ENCODE data around the gene PRKG1.
"Not testable (repeated sequence)": the region's sequence is repeated elsewhere in the genome, so short reads cannot be mapped to it uniquely, and the experiment has no call there.

PRKG1 gene

DNA sequence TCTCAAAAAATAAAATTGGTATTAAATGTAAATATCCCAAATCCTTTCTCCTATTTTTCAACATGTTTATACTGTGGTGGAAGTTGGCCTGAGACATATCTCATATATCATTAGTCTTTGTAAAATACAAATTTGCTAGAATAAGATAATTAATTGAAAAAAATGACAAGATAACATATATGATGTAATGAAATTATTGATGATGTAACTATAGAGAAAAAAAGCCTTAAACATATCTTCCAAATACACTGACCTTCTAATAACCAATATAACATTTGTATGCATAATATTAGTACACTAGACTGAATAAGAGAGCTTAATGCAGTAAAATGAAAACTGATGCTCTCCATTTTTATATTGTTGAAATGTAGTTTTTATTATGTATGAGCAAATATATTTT is 104.3 kb downstream of the PRKG1 start:
- DNase-seq, result no peak

DNA sequence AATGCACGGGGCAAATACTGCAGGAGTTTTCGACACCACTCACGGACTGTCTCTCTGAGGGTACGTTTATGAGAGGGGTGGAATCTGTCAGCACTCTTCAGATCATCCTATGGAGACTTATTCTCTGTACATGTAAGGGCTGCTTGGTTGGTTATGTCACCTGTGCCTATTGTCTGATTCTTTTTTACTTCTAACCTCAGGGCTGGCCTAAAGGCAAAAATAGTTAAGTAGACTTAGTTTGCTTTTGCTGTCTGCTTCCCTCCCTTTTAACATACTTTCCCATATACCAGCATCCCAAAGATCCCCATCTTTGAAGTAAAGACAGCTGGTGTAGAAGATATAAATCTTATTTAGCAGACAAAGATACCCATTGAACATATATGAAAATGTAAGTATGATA is 105.9 kb downstream of the PRKG1 start:
- DNase-seq, result no peak

DNA sequence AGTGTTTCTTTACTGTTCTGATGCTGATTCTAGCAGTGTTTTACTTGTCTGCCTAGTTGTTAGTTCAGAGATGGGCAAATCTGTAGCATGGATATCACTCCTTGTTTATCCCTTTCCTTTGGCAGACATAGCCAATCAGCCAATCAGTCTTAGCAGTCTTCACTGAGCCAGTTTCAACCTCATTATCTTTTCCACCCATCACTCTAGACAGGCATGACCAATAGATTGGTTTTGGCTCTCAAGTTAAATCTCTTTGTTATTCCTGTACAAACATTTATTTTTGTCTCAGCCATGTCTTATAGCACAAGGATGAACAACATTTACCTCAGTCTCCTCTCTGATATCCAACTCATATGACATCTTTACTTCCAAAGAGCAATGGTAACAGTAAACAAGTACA is 109.5 kb downstream of the PRKG1 start:
- no peak for DNase-seq

DNA sequence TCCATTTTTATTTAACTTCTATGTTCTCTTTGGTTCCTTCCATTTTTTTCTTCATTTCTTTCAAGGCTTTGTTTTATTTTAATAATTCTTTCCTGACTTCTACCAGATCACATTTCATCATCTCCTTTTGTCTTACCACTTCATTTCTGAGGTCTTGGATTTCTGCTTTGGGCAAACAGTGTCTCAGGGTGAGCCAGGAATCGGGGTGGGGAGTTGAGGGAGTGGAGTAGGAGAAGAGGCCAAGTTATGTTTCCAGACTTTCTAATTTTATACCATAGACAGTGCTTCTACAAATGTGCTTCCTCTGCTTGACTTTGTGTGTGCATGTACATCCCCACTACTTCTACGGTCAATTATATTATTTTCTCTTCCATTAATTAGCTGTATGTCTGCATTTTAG is 112.1 kb downstream of the PRKG1 start:
- no peak for DNase-seq

DNA sequence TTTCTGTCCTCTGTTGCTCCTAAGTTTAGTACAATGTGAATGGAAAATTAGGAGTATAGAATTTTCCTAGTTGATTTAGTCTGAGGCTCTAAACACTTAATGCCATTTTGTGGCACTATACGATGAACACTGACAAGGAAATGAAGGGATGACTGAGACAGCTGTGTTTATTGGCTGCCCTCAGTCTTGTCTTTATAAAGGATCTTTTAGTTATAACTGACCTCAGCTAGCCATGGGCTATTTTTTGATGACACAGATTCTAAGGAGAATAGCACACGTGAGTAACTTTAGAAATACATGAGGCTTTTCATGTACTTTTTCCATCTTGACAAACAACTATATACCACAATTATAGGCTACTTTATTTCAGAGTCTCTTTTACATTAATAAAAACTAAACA is 113.7 kb downstream of the PRKG1 start:
- DNase-seq, result no peak

DNA sequence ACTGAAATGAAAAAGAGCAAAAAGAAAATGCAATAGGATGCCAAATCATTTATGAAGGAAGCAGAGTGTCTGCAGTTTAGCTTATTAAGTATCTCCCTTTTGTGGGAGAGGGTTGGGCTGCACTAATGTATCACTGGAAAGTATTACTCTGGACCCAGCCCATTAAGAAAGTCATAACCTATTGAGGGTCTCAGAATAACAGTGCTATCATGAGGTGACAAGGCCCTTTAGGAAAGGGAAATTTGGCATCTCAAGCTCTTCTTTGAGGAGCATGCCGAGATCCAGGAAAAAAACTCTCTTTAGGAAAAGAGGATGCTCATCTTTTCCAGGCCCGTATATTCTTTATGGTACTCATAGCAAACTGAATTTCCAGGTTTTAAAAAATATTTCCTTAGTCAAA is 114.6 kb downstream of the PRKG1 start:
- no peak for DNase-seq

DNA sequence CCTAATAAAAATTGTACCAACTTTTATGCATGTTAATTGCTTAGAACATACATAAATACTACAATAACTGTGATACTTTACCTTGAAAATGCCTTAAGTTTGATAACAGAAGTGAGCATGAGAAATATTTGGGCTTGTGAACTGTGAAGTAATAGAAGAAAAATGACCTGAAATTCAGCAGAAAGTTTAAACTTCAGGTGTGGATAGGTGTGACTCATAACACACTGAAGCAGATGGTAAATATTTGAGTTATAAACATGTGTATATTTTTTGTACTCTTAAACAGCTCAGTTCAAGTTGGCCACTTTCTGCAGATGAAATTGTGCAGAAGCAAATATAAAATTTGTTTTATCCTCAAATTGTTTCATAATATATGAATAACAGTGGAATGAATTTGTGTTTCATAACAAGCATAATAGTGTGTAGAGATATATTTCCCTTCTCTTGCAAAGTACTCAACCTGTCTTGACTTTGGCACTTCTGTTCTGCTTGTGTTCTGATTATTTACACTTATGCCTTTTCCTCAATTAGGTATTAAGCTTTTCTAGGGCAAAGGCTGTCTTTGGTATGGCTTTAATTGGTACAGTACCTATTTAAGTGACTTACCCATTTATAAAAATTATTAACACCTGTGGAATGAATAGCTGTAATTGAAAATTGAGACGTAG is 122.4 kb downstream of the PRKG1 start:
- no peak for DNase-seq

DNA sequence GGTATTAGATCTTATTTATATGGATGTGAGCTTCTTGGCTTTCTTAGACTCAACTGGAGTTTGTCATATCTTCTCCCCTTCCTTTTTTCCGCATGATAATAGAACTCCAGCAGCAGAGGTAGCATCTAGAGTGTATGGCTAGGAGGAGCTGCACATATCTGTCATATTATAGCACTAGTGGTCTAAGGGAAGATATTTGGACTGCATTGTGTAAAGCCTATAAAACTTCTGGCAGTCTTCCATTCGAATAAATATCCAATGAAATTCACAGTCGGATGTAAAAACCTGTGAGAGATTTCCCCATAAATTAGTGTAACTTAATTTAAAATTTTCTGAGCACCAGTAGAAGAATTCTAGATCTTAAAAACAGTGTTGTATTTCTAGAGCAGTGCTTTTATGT is 123.9 kb downstream of the PRKG1 start:
- DNase-seq, result no peak

DNA sequence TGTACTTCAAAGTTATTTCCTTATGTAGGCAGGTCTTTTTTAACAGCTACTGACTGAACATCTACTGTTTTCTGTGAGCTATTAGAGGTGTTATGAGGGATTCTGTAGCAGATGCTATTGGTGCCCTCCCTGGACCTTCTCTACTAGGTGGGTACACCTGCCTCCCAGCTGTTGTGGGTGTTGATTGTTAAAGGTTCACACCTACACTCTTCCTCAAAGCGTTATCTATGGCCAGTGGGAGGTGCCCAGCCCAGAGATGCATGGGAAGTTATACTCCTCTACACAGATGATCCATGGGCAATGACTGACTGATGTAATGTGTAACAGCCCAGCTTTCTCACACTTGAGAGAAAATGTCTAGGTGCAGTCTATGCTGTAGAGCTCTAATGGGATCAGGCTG is 127.7 kb downstream of the PRKG1 start:
- no peak for DNase-seq

DNA sequence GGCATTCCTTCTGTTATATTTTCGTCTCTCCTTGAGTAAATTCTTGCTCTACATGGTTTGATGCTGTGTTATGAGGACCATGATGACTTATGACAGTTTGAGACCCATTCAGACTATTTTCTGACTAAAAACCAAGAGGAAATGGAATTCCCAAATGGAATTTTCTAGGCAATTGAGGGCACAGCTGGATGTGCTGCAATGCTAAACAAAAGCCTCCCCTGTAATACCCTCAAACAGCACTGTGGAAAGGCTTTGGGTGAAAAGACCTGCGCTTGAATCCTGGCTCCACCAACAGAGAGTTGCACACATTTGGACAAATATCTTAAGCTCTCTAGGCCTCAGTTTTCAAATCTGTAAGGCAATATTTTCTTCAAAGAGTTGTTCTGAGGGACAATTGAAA is 129.1 kb downstream of the PRKG1 start:
- DNase-seq, result no peak

DNA sequence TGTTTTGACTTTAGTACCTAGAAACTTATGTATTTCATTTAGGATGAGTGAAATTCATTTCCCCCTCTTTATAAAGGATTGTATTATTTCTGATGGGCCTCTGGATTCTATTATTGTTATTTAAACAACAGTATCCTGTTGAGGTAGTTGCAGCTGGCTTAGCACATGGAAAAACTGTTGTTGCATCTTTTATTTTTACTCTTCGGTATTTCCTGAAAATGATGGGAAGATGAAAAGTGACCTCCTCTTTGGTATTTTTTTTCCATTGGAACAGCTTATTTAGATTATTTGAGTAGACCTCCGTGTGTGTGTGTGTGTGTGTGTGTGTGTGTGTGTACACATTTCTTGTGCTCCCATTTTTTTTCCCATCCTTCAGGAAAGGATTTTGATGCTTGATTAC is 129.8 kb downstream of the PRKG1 start:
- no peak for DNase-seq

DNA sequence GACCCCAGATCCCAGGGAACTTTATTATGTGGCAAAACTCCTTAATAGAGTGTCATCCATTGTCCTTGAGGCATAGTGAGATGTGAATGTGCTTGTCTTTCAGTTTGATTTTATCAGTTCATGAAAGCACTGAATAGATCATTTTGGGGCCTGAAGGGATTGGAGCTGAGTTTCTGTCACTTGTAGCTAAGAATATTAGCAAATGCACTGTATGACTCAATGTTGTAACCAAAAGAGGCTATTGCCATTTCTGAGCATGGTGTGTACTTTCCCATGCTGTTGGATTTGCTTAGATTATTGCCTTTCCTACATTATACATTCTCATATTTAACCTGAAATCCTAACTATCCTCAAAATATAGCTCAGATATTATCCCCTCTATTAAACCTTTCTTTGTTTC is 130.4 kb downstream of the PRKG1 start:
- DNase-seq, result no peak

DNA sequence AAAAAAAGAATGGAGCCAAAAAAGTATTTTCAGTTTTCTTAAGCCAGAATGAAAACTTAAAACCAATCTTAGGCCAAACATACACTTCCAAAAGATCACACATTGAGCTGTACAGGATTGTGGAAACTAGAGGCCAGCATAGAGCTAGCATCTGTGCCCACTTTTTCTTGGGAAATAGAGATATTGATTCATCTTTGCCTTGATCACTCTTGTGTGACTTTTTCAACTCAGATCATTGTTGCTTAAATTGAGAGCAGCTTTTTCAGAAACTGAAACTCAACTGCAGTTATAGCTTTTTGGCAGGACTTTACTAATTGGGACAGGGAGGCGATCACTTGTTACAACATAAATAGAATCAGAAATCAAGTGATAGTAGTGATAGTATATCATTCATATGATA is 132.2 kb downstream of the PRKG1 start:
- DNase-seq, result no peak

DNA sequence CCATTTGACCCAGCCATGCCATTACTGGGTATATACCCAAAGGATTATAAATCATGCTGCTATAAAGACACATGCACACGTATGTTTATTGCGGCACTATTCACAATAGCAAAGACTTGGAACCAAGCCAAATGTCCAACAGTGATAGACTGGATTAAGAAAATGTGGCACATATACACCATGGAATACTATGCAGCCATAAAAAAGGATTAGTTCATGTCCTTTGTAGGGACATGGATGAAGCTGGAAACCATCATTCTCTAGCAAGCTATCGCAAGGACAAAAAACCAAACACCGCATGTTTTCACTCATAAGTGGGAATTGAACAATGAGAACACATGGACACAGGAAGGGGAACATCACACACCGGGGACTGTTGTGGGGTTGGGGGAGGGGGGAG is 138.7 kb downstream of the PRKG1 start:
- not testable (repeated sequence) for DNase-seq

DNA sequence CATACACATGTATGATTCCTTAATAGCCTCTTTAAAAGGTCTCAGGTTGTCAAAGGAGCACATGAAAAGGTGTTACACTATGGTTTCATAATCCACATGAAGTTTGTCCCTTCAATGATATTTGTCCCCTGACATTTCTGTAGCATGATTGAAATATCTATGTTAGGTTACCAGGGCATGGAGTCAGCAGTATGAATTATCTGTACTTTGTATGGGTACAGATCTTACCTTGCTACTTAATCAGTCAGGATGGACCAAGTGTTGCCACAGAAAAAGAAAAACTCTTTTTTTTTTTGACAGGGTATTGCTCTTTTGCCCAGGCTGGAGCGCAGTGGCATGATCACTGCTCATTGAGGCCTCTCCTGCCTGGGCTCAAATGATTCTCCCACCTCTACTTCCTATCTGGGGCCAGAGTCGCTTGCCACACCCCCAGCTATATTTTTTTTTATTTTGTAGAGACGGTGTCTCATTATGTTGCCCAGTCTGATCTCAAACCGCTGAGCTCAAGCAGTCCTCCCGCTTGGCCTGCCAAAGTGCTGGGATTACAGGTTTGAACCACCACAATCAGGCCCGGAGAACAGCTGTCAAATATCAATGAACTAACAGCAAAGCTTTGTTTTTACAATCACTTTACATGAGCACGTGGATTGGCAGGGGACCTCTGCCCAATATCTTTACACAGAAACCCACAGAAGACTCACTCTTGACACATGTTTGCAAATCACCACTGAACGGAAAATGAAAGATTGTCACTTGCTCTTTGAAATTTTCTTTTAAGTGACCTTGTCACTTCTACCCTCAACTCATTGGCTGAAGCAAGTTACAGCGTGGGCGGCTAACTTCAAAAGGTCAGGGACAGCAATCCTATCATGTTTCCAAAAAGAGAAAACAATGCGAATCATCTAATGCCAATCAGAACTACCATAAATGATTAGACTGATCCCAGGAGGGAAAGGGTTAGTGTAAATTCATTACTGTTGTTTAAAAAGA is 140.2 kb downstream of the PRKG1 start:
- no peak for DNase-seq

DNA sequence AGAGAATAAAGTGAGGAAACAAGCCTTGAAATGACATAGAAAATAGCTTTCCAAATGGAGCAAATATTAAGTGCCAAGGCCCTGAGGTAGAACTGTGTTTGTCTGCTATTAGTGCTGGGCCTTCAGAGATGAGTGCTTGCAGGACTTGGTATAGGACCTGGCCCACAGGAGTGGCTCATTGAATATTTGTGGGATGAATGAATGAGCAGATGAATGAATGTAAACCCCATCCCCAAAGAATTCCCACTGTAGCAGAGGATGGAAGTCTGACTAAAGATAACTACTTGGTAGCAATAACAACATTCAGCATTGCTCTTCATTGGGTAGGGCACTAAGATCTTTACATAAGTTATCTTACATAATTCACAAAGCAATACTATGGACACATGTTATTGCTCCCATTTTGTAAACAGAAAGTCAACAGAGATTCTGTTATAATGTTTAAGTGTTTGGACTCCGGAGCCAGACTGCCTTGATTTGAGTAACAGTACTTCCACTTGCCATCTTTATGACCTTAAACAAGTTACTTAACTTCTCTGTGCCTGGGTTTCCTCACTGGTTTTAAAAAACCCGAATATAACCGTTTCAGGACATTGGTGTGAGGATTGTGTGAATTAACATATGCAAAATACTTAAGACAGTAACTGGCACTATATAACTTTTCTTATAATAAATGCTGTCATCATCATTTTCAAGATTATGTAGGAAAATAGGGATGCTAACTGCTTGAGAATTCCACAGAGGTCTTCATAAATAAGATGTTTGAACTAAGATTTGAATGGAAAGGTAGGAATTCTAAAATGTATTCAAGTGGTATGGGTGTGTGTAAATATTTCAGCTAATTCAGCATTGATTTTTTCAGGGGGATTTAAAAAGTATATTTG is 141.9 kb downstream of the PRKG1 start:
- no peak for DNase-seq

DNA sequence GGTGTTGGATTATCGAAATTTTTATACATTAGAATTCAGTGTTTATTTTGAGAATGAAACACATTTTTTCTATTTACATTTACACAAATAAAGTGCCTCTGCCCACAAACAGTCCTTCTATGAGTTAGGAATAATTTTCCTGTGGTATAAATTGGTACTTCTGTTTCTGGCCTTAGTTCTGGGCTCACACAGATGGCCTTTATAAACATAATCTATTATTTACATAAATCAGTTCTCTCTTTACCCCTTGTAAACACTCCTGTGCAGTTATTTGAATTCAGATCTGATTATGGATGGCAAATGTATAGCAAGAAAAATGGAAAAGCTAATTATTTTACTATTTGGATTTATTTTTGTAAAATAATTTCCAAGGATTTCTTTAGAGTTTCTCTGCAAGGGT is 143.2 kb downstream of the PRKG1 start:
- no peak for DNase-seq

DNA sequence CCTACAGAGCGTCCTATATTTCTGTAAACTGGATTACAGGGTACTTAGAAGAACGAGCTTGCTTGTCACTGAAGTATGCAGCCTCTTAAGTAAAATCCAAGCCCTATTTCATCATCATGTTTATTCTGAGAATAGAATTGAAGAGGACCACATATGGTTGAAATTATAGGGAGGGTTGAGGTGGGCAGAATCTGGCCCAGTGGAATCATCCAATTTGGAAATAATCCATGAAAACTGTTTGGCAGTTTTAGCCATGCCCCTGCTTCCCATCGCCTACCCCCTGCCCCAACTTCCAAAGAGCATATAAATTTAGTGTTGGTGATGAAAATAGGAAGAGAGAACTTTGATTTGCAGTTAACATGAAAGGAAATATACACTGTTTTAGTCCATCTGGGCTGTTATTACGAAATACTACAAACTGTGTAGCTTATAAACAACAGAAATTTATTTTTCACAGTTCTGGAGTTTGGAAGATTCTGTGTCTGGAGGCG is 150.4 kb downstream of the PRKG1 start:
- DNase-seq, result no peak

DNA sequence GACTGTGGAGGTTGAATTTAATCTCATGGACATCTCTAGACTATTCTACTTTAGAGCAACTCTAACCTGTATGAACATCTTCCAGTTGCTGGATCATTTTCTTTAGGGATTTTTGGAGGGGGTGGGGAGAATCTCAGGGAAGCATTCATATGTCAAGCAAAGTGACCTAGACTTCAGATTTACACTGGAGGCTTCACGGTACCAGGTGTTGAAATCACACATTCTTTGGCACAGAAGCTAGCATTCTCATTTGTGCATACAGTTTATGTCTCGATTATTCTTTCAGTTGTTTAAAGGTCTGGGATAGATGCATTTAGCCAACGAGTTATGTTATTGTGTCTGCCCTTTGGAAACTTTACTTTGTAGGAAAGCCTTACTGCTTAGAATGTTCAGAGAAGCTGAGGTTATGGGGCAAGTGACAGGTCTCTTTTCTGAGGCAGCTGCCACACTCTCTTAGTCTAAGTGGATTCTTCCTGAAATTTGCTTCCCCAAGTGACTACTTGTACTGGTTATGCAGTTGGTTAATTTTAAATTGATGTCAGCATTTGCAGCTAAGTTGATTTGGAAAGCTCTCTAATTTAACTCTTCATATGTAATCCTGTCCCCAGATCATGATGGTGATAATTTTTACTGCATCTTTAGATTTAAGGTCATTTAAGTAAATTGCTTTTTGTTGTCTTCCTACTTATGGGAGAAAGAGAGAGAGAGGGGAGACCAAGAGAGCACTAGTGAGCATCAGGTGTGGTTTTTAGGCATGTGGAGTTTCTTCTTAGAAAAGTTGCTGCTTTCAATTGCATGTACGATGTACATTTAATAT is 153.8 kb downstream of the PRKG1 start:
- DNase-seq, result no peak

DNA sequence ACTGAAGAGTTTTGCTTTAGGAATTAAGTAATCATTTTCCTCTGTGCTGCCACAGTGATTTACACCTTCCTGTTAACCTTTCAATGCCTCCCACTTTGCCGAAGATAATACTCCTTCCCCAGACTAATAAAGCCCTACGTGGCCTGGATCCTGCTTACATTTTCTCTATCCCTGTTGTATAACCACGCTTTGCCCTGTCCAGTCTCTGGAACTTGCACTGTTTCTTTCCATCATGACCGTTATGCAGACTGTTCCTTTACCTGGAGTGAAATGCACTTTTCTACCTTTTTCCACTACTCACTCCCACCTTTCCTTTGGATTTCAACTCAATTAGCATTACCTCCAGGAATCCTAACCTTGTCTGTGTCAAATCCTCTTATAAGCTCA is 154.4 kb downstream of the PRKG1 start:
- no peak for DNase-seq

DNA sequence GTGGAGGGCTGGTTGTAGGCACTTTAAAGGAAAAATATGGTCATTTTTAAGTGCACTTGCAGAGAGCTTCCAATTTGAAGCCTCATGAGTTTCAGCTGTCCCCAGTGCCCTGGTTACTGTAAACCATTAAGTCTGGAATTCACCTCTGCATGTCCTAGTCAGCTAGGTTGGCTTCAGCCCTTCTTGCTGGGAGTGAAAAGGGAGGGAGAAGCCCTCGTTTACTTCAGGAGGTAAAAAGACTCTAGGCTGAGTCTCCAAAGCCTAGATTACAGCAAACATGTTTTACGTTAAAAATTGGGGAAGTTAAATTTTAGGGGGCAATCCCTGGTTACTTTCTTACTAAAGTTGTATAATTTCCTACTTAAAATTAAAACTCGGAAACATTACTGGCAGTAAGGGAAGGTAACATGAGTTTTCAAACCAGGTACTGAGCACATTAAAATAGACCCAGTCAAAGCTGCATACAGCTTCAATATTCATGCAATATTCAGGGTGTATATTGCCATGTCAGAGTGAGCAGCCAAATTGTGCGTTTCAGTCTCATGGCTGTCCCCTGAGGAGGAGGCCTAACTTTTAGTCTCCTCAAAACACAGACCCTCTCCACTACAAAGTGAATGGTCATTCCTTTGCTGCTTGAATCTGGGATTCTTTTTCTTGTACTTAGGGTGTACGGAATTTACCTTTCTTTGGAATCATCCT is 156.7 kb downstream of the PRKG1 start:
- DNase-seq, result no peak

DNA sequence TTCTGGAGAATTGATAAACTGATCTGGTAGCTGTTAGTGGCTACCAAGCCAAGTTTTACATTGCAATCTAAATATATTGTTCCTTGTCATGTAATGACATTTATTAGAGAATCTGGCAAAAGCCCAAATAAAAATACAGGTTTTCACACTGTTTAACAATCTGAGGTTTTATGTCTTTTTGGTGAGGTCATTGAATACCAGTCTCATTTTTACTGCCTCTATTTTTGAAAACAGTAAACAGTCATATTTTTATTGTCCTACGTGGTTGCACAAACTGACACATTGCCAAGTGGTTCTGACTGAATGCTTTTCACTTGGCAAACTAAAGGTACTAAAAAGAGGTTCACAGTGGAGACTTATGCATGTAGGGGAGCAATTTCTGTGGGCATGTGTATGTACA is 157.5 kb downstream of the PRKG1 start:
- no peak for DNase-seq
